Middle frontal gyrus (tissue), 1 donor: ENCODE measurements around the gene KCNJ6.

Experiments used
- DNase-seq: peaks from one replicate; pipeline ENCODE4 v3.0.0-alpha.2; 2015; ENCODE audit warnings: low spot score; ENCODE audit errors: extremely low spot score

The KCNJ6 gene

DNA sequence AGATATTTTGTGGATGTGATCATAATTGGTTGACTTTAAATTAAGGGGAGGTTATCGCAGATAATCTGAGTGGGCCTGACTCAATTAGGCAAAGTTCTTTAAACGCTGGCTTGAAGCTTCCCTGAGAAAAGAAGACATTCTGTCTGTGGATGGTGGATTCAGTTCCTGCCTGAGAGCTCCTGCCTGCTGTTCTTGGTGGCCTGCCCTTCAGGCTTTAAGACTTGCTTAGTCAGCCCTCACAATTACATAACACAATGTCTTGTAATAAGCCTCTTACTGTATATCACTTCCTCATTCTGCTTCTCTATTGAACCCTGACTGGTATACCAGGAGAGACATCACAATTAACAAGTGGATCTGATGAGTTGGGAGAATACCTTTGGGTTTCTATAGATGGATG, 50.2 kb downstream of the KCNJ6 start:
- DNase-seq: no peak

DNA sequence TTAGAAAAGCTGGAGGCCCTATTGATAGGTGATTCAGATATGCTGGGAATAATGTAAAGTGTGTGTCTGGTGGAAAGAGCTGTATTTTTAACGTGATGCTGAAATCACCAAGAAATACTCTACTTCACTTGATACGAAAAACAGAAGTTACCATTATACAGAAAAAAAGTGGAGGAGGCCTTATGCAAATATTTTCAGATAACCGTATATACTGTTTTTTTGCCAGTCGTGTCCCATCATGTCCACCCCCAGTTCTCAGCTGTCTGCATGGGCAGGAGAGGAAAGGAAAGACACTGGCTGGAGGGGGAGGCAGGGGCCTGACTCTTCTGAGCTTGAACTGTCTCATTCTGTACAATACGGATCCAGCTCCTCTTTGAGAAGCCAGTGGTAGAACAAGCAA, 51.1 kb downstream of the KCNJ6 start:
- no peak for DNase-seq

DNA sequence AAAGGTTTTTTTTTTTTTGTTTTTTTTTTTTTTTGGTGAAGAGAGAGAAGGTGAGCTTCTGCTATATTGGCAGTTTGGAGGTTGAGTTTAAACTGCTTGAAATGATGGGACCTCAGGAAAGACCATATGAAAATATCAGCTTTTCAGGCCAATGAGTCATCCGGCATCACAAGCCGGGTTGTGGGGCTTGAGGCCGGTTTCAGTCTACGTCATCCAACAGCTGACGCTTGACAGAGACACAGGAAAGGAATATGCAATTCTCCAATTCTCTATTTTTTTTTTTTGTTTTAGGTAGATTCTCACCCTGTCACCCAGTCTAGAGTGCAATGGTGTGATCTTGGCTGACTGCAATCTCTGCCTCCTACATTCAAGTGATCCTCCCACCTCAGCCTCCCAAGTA, 52.4 kb downstream of the KCNJ6 start:
- DNase-seq: no peak

DNA sequence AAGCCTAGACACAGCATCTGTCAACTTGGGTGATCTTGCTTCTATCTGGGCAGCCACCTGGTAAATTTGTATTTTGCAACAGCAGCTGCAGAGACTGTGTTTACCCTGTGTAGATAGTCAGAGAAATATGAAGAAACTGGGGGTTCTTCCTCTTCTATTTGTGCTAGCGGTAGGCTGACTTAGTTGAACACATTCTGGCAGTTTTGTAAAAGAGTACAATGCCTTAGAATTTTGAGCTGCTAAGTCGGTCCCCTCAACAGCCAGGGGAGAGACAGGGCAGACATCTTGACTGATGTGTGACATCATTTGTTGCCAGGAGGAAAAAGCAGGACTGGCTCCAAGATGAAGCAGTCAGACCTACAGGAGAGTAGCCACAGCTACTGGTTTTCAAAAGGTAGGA, 53.7 kb downstream of the KCNJ6 start:
- no peak for DNase-seq

DNA sequence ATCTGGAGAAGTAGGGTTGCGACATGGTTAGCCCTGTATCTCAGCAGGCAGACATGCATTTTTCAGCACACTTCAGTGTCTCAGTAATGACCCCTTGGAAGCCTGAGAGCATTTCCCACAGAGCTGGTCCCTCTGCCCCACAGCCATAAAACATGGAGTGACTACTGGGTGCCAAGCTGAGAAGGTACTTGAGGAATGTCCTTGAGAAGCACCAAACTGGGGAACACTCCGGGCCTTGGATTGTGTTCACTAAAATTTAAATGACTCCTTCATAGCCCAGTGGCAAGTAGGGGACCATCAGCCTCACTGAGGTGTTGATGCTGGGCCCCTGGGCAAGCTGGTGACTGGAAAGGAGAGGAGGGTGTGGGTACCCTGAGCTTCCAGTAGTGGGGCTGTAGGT, 54.7 kb downstream of the KCNJ6 start:
- DNase-seq: no peak

DNA sequence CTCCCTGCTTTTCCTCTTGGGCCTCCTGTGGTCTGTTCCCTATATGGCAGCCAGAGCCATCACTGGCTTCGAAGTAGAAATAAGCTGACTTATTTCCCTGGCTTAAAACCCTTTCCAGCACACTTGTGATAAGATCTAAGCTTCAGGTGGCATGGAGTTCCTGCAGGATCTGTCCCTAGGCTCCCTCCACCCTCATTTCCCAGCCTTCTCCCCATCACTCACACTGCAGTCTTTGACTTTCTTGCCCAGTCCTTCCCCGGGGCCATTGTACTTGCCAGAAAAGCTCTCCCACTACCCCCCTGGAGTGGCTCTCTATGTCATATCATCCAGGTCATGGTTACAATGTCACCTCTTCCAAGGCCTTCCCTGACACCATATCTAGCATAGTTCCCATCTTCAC, 55.8 kb downstream of the KCNJ6 start:
- no peak for DNase-seq

DNA sequence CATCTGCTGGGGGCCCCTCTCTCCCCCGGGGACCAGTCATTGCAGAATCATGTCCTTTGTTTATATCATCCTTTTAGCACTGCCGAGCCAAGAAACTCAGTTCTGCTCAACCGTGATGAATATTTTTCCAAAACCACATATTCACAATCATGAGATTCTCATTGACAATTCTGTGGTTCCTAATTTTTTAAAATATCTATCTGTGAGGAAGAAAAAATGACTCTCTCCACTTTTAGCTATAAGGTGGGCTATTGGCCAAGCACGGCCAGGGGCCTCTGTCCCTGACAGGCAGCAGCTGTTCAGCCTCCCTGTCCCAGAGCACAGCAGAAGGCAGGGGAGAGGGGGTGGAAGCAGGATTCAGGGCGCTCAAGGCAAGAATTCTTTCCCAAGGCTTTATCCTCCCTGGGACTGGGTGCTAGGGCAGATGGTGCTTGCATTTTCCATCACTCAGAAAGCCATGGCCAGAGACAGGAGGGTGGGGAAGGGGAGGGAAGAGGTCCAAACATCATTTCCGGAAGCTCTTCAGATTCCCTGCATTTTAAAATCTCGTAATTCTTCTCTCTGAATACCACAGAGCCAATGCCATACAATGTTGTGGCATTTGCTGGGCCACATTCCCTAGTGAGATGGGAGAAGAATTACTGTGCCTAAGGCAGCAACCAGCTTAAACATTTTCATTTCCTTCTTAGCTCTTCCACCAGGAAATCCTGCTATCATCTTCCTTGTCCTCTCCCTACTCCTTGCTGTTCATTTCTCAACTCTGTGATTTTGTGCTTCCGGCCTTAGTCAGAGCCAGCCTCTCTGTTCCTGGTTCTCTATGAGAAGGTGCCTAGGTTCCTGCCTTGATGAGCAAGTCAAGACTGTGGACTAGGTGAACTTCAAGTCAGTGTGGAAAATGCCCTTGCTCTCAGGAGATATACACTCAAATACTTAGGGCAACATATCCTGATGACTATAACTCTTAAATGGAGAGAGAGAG, 60.3 kb downstream of the KCNJ6 start:
- DNase-seq: no peak

DNA sequence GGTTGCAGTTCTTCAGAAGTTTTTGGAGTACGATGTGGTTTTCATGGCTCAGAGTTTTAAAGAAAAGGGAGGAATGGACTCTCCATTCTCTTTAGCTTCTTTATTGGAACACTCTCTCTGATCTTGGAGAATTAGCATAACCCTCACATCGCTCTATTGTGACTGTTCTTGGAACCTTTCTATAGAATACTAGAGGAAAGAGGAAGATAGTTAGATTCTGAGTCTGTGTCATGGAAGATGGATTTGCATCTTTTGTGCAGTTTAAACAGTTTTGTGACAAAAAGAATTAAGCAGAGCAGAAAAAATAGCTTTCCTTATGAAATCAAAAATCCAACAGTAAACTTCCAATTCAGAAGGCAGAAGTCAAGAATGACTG, 61.0 kb downstream of the KCNJ6 start:
- no peak for DNase-seq

DNA sequence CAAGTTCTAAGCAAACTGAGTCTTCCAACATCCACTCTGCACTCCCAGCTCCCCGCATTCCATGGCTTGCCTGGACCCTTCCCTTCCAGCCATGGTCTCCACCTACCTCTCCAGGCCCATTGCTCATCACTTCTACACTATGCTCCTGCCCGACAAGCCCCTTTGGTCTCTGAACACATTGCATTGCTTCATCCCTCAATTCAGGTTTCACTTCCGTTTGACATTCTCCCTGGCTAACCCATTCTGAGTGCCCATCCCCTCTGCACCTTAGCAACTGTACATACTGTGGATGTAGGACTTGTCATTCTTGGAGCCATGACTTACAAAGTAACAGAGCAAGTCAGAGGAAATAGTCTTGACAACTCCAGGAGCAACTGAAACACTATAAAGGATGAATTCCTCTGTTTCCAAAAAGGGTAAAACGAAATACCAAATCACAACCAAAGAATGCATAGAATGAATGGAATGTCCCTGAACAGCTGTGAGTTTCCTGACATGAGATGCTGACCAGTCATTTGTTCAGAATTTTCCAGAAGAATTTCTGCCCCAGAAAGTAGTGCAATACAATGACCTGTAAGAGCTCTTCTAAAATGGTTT, 66.7 kb downstream of the KCNJ6 start:
- DNase-seq: no peak

DNA sequence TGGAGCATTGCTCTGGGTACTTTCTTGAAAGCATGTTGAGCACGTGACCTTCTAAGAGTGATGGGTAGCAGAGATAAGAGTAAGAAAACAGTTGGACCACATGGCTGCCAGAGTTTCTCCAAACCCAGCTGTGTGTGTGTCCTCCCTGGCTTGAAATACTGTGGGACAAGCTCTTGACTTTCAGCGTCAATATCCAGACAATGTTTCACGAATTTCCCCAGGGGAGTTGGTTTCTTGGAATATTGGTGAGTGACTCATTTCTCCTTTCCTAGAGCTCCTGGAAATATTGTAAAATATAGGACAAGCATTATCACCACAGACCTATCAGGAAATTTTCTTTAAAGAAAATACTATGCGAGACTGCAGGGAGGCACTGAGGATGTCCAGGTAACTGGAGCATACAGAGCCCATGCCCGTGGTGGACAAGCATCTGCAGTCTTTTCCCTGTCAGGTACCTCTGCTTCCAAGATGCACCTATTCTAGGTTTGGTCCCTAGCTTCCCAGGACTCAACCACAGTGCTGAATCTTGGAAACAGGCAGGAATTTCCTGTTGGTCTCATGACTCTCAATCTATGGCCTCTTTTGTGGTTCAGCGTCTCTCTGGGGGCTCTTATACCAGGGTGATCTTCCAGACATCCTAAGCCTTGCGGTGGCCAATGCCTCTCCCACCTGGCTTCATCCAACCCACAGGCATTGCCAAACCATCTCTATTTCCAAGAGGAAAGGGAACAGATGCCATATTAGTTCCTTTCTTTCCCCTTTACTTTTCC, 67.4 kb downstream of the KCNJ6 start:
- no peak for DNase-seq

DNA sequence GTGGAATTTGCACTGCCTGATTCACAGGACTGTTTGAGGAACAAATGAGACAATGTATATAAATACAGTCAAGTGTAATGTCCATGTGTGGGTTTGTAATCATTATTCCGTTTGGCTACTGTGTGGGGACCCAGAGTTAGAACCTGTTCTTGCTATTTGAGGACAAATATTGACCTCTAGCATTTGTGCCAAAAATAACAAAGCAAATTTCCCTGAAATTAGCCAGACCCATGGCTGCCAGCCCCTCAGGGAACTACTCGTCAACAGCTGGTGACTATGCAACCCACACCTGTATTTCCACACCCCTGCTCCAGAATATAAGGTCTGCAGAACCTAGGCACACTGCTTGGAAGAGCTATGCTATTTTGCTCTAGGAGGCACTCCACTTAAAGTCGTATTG, 70.7 kb downstream of the KCNJ6 start:
- no peak for DNase-seq

DNA sequence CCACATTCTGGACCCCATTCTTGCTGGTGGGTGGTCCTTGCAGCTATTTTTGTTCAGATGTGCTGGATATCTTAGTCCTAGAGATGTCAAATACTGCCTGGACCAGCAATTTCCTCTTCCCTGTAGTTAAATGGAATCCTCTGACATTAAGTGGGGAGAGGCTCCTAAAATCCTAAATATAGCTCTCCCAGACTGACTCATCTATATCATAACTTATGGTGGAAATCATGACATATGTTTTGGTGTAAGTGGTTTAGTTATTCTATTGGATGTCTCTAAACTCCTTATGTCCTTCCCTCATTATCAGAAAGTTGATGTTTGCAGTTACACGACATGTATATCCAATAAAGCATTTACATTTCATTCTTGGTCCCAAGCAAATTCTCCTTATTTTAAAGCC, 73.1 kb downstream of the KCNJ6 start:
- no peak for DNase-seq

DNA sequence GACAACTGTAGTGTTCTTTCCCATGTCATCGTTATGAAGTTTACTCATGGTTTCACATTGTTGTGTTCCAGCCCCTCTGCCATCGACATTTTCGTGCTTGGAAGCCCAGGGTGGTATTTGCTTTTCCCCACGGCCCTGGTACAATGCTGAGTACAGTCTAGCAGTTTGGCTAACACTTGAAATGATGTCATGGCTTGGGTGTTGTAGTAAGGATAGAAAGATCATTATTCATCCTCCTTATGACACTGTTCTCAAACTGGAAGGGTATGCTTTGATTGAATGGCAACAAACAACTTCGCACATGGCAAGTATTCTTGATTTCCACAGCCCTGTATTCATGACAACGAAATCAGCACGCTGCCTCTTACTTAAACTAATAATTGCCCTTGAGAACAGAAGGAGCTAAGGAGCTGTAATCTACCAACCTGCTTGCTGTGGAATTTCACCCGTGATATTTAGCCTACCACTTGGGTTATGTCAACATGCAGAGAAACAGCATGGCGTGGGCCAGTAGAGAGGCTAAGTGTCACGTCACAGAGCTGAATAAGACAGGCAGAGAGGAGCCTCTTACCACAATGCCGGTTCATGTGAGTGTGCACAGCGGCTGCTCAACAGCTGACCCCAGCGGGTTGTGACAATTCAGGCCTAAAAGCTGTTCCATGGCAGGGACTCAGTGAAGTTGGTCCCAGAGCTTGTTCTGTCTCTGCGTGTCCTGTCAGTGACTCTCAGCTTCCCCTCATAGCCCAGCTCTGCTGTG, 73.9 kb downstream of the KCNJ6 start:
- DNase-seq: no peak

DNA sequence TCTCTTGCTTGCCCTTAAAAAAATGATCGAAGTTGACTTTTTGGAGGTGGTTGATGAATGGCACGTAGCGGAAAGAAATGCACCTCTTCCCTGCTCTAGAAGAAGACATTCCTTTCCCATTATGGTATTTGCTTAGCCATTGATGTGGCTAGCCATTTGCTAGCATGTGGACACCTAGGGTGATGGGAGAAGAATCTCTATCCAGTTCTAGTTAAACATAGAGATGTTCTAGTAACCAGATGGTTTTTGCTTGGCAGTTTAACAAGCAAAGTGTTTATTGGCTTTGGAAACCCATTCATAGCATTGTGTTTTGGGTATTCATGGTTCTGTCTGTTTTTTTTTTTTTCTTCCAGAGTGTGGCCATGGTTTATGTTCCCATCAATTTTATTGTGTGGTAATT, 78.9 kb downstream of the KCNJ6 start:
- no peak for DNase-seq

DNA sequence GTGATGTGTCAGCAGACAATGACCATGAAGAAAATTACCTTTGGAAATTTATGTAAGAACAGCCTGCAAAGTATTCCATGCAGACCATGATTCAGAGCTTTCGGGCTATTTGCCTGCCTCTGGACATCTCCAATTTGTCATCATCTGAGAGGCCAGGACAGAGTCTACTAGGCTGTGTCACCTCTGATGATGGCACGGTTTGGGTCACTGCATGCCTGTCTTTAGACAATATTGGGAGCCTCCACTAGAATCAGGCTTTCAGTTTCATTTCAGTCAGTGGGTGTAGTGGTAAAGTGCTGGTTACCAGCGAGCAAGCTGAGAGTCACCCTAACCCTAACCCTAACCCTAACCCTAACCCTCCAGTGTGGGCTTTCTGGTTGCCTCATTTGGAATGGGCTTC, 80.8 kb downstream of the KCNJ6 start:
- DNase-seq: no peak

DNA sequence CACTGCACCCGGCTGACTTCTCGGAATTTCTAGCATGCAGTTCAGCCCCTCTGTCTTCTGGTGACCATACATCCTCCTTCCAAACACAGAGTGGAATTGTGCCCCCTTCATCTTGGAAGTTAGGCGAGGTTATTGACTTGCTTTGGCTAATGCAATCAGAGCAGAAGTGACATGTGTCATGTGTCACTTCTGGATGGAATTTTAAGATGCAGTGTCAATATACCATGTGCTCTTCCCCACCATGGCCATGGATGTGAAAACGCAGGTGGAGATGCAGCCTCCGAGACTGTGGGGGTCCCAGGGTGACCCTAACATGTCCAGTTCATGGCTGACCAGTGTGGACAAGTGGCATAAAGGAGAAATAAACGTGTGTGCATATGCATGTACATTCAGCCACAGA, 83.0 kb downstream of the KCNJ6 start:
- DNase-seq: no peak

DNA sequence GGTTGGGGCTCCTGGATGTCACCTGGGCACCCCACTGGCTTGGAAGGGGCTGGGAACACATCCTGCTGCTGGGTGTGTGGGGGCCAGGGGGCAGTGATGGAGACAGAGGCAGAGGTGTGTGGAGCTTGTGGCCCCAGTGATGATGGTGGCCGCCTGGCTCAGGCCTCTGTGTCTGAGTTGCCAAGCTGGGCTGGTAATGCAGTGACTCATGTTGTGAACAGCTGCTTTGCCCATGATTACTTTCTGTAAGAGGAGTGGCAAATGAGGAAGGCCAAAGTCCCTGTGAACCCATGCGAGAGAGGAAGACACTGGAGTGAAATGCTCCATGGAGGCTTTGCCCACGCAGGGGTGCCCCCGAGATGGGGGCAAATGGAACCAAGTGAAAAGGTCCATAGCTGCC, 86.8 kb downstream of the KCNJ6 start:
- DNase-seq: no peak

DNA sequence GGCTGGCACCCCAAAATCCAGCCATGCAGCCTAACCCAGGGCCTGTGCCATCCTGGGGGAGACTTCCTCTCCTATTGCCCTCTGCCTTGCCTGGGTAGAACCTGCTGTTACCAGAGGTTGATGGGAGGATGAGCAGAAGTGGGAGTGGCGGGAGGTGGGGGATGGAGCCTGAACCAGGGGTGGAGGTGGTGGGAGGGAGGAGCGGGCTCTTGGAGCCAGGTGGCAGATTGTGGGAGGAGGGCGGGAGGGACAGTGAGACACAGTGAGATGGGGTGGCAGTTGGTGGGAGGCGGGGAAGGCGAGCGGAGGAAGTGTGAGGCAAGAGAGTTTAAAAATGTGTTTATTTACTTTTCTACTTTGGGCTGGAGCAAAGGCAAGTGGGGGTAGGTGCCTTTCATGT, 87.3 kb downstream of the KCNJ6 start:
- DNase-seq: no peak

DNA sequence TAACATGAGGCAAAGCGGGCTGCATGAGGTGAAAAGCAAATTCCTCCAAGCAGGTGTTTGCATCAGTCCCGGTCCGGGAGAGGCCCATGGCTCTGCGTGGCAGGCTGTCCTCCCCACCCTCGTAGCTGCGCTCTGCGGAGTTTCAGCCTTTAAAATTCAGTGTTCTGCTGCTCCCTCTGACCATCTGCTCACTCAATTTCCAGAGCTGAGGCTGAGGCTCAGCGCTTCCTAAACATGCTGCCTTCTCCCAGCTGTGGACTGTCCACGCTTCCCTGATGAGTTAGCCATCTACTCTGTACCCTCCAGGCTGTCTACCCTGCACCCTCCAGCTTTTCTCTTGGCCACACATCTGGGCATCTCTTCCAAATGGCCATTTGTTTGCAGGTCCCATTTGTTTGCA, 87.7 kb downstream of the KCNJ6 start:
- DNase-seq: no peak

DNA sequence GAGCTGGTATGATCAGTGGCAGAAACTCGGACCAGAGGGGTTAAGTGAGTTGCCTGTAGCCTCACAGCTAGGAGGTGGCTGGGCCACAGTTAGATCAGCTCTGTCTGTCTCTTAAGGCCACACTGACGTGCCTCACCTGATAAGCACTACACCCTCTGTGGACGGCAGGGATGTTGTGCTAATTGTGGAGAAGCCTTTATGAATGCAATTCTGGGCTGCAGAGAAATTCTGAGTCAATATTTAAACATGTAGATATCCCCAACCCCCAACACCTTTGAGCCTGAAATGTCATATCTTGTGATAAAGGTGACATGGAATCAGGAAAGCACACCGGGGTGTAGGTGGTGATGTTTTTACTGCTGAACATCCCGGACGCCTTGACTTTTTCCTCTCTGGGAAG, 88.3 kb downstream of the KCNJ6 start:
- no peak for DNase-seq

DNA sequence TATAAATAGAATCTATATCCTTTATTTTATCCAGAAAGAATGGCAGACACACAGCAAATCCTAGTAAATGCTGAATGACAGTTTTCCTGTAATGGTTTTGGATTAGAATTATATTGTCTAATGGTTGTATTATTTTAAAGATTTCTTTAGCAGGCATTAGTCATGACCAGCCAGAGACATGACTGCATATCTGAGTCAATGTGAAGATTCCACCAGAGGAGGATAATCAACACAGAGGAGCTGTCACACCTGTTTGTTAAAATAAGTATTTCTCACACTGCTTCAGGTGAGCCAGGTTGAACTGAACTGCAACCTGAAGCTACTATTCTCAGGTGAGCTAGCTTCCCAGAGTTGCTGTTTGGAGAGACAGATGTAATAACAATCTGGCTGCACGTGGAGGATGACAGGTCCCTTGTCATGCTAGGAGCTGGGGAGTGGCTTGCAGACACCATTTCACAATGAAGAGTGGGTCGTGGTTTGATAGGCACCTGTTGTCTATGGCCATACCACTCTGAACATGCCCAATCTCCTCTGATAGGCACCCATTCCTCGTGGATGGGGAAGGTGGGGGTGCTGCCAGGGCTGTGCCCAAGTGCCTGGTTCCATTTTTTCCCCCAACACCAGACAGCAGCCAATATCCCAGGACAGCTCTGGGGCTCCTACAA, 94.3 kb downstream of the KCNJ6 start:
- no peak for DNase-seq
